ENCODE results near the gene RAX2.

The RAX2 gene

DNA sequence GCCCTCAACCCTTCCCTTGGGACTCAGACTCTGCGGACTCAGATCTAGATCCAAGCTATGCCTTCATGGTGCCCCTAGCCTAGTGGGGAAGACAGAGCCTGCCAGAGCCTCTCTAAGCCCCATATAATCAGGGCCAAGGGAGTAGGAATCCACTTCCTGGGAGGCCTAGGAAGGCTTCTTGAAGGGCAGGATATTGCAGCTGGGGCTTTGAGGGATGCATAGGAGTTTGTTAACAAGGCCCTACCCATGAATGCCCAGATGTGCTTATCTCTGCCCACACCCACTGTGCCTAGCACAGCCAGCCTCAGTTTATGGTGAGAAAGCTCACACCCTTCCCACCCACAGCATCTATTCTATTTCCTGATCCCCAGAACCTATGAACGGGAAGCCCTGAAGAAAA, 21.8 kb downstream of the RAX2 start:
- Histone ChIP-seq H3K27ac (ENCODE audit: low read length) (no peak overlapping the region), H2AFZ (ENCODE audit: low read depth, low read length) (no peak overlapping the region), H3K4me2 (ENCODE audit: insufficient read depth, low read length) (no peak overlapping the region), H3K79me2 (ENCODE audit: insufficient read depth, low read length) (no peaks in the 10 kb centered on the region), H3K27me3 (ENCODE audit: insufficient read depth, low read length, poor library complexity) (no peaks in the 10 kb centered on the region), H3K9me3 (ENCODE audit: insufficient read depth, low read length, severe bottlenecking) (no peaks in the 10 kb centered on the region), H3K4me1 (ENCODE audit: insufficient read depth, low read length) (no peaks in the 10 kb centered on the region), H3K36me3 (ENCODE audit: insufficient read depth, low read length) (peaks cover 36% of the 10 kb centered on the region), H4K20me1 (ENCODE audit: insufficient read depth, low read length) (no peaks in the 10 kb centered on the region), H3K4me3 (ENCODE audit: low read depth in 1 of 2, low read length in 2 of 2) (no peak overlapping the region), H3K9ac (ENCODE audit: low read depth, low read length) (no peak overlapping the region)
- no peak for ATAC-seq (ENCODE audit: insufficient read depth, low read depth)
- TF ChIP-seq CTCF (IDR thresholded peaks at IDR 0.05; ENCODE audit: borderline replicate concordance, extremely low read depth, low read length, poor library complexity, severe bottlenecking): no peak
- no peak for TF ChIP-seq EZH2 (IDR thresholded peaks at IDR 0.05; ENCODE audit: borderline replicate concordance, low read depth, low read length, severe bottlenecking)
- no peak for DNase-seq

DNA sequence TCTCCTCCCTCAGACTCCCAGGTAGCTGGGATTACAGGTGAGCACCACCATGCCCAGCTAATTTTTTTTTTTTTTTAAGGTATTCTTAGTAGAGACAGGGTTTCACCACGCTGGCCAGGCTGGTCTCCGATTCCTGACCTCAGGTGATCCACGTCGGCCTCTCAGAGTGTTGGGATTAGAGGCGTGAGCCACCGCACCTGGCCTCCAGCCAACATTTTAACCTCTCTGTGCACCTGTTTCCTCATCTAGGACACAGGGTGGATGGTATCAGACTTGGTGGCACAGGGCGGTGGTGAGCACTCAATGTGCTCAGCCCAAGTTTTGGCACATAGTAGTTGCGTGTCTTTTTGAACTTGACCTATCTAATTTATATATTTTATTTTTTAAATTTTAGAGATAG, 23.1 kb downstream of the RAX2 start:
- Histone ChIP-seq H4K20me1 (ENCODE audit: insufficient read depth, low read length) (no peaks in the 10 kb centered on the region), H3K36me3 (ENCODE audit: insufficient read depth, low read length) (peaks cover 32% of the 10 kb centered on the region), H3K4me2 (ENCODE audit: insufficient read depth, low read length) (no peak overlapping the region), H3K9ac (ENCODE audit: low read depth, low read length) (no peak overlapping the region), H3K9me3 (ENCODE audit: insufficient read depth, low read length, severe bottlenecking) (no peaks in the 10 kb centered on the region), H3K4me3 (ENCODE audit: low read depth in 1 of 2, low read length in 2 of 2) (no peak overlapping the region), H3K27ac (ENCODE audit: low read length) (no peak overlapping the region), H3K4me1 (ENCODE audit: insufficient read depth, low read length) (no peaks in the 10 kb centered on the region), H3K79me2 (ENCODE audit: insufficient read depth, low read length) (no peaks in the 10 kb centered on the region), H2AFZ (ENCODE audit: low read depth, low read length) (no peak overlapping the region), H3K27me3 (ENCODE audit: insufficient read depth, low read length, poor library complexity) (no peaks in the 10 kb centered on the region)
- ATAC-seq (ENCODE audit: insufficient read depth, low read depth) (no peak), DNase-seq (no peak)
- TF ChIP-seq EZH2 (IDR thresholded peaks at IDR 0.05; ENCODE audit: borderline replicate concordance, low read depth, low read length, severe bottlenecking) (no peak), CTCF (IDR thresholded peaks at IDR 0.05; ENCODE audit: borderline replicate concordance, extremely low read depth, low read length, poor library complexity, severe bottlenecking) (no peak)

DNA sequence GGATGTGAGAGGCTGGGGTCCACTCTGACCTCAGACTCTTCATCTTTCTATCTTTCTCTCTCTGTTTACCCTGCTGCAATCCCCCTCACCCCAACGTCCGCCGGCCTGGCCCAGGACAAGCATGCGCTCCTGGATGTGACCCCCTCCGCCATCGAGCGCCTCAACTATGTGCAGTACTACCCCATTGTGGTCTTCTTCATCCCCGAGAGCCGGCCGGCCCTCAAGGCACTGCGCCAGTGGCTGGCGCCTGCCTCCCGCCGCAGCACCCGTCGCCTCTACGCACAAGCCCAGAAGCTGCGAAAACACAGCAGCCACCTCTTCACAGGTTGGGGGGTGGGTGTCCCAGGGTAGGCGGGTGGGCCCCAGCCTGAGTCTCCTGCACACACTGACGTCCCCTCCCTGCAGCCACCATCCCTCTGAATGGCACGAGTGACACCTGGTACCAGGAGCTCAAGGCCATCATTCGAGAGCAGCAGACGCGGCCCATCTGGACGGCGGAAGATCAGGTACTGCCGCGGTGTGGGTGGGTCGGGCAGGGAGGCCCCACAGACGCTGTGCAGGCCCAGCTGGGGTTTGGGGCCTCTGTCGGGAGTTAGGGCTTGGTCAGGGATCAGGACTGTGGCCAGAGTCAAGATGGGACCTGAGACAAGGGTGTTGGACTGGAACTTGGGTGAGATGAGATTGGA, 25.5 kb downstream of the RAX2 start:
- H3K36me3 ChIP-seq (ENCODE audit: insufficient read depth, low read length): peaks cover 22% of the 10 kb centered on the region
- H3K79me2 ChIP-seq (ENCODE audit: insufficient read depth, low read length): no peaks in the 10 kb centered on the region
- H2AFZ ChIP-seq (ENCODE audit: low read depth, low read length): no peak overlapping the region
- H3K4me2 ChIP-seq (ENCODE audit: insufficient read depth, low read length): no peak overlapping the region
- no peak overlapping the region for H3K9ac ChIP-seq (ENCODE audit: low read depth, low read length)
- no peaks in the 10 kb centered on the region for H4K20me1 ChIP-seq (ENCODE audit: insufficient read depth, low read length)
- ATAC-seq (ENCODE audit: insufficient read depth, low read depth) (no peak), DNase-seq (no peak)
- H3K4me3 ChIP-seq (ENCODE audit: low read depth in 1 of 2, low read length in 2 of 2): no peak overlapping the region
- H3K27ac ChIP-seq (ENCODE audit: low read length): no peak overlapping the region
- TF ChIP-seq EZH2 (IDR thresholded peaks at IDR 0.05; ENCODE audit: borderline replicate concordance, low read depth, low read length, severe bottlenecking): no peak
- TF ChIP-seq CTCF (IDR thresholded peaks at IDR 0.05; ENCODE audit: borderline replicate concordance, extremely low read depth, low read length, poor library complexity, severe bottlenecking): no peak
- H3K9me3 ChIP-seq (ENCODE audit: insufficient read depth, low read length, severe bottlenecking): no peaks in the 10 kb centered on the region
- H3K27me3 ChIP-seq (ENCODE audit: insufficient read depth, low read length, poor library complexity): no peaks in the 10 kb centered on the region
- H3K4me1 ChIP-seq (ENCODE audit: insufficient read depth, low read length): no peaks in the 10 kb centered on the region

All from DND-41 (cell line).